GM19043 (cell line): ENCODE data around the gene AHI1.
"Not testable (repeated sequence)": the region's sequence is repeated elsewhere in the genome, so short reads cannot be mapped to it uniquely, and the experiment has no call there.

Experiments
- ATAC-seq: cut with Tn5 transposase; IDR thresholded peaks from one replicate; pipeline ENCODE4 v1.9.1; 2021; ENCODE audit warnings: low read depth; ENCODE audit not compliant: unreplicated experiment

The AHI1 gene

DNA sequence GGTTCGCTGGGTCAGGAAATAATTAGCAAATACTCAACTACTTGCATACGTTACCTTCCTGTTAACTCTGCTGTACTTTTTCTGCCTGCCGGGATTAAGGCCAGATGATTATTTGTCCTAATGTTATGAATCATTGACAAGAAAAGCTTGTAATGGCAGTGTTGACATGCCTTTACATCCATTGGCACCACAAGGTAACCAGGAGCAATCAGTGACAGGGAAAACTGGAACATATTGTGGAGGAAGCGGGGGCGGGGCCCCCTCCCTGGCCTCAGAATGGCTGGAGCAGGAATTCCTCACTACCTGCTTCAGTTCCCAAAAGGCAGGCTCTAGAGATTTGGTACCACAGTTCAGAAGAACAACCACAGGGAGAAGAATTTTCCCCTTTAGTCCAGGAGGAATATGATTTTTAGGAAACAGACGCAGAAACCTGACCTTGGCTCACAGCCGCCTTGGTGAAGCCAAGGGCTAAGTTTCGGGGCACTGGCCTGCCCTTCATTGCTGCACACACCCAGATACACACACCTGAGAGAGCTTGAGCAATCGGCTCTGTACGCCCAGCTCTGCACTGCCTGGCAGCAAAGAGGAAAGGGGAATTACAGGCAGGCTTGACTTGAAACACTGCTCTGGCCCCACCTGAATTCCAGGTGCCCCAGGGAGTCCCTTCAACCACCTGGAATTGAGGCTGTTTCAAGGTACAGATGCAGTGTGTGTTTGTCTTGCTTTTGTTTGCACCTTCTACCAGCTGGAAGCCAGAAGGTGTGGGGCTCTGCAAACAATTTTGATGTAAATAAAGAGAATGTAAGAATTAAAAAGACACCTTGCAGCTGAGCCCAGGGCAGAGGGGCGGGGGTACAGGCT, 226.6 kb downstream of the AHI1 start:
- no peak for ATAC-seq

GRCh38 chr6:135269481-135269891, 228.1 kb downstream of the AHI1 start:
- no peak for ATAC-seq

DNA sequence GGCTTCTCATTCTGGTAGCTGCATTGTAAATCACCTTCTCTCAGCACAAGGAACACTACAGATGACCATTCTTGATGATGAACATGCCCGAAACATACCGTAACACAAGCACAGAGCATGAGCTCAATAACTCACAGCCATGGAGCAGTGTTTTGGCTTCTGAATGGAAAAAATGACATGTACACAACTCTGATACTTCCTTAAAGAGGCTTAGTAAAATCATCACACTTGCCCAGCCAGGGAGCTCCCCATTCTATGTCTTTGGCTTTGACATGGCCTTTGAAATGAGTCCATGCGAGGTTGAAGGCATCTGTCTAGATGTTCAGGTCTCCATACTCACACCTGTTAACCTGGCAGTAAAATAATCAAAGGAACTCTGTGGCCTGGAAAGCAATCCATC, 228.8 kb downstream of the AHI1 start:
- ATAC-seq = no peak

DNA sequence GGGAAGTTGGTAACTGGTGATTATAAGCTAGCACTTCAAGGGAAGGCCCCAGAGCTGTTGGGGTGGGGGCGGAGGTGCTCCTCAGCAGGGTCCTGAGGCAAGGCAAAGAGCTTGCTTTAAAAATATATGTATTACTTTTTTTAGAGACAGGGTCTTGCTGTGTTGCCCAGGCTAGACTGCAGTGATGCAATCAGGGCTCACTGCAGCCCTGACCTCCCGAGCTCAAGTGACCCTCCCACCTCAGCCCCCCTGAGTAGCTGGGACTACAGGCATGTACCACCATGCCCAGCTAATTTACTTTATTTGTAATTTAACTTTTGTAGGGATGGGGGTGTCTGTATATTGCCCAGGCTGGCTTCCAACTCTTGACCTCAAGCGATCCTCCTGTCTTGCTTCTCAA, 229.3 kb downstream of the AHI1 start:
- ATAC-seq = no peak

DNA sequence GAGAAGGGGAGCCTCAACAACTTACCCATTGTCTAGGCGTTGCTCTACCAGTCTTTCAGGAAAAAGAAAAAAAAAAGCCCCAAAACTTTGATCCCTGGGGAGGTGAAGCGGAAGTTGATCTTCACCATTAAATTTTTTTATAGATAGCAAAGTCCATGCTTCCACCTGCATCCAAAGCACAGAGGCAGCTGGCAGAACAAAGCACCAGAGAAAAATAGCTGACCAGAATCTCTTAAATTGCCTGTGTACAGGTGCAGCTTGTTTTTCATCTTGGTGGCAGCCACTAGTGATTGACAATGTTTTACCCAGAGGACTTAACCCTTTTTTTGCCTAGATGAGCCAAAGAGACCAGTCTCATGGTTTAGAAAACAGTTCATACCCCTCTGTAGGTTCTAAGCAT, 230.5 kb downstream of the AHI1 start:
- ATAC-seq = no peak

DNA sequence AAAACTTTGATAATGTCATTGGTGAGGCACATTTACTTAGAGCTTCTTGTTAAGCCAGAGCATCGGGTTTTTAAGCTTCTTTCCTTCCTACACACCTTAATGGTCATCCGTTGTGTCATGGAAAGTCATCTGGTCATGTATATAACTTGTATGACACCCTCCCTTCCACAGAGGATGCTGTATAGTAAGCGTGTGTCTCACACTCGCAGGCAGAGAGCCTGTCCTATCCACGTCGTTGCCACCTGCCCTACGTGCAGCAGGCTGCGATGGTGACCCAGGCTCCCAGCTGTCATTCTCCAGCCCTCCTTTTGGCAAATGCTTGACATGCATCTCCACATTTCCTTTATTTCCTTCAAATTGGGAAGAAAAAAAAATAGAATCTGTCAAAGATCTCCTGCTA, 230.9 kb downstream of the AHI1 start:
- no peak for ATAC-seq

DNA sequence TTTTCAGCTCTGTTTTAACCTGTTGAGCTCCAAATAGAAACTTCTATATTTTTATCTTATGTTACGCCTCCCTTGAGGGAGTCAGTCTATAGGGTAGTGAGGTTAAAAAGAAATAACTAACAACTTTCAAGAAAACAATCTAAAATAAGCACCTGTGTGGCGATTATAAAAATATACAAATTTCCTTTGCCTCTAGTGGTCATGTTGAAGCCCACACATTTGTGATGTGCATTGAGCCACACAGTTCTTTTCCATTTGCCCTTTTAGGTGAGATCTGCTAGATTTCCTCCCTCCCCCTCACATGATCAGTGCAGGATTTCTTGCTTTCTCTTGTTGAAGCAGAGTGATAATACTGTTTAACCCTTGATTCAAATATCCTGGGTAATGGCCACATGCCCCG, 232.3 kb downstream of the AHI1 start:
- ATAC-seq = no peak

- no peak for ATAC-seq
These were observed 235.4 kb downstream of the AHI1 start for GRCh38 chr6:135261872-135262725.

GRCh38 chr6:135260612-135261011, 236.9 kb downstream of the AHI1 start:
- no peak for ATAC-seq

DNA sequence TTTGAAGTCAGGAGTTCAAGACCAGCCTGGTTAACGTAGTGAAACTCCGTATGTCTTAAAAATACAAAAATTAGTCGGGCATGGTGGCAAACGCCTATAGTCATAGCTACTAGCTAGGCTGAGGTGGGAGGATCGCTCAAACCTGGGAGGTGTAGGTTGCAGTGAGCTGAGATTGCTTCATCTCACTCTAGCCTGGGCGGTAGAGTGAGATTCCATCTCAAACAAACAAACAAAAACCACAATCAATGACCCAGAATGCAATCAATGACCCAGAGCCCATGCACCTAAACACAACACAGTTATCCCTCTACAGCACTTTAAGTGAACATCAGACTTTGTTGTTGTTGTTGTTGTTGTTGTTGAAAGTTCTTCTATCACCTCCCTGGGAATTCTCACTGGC, 238.6 kb downstream of the AHI1 start:
- no peak for ATAC-seq

DNA sequence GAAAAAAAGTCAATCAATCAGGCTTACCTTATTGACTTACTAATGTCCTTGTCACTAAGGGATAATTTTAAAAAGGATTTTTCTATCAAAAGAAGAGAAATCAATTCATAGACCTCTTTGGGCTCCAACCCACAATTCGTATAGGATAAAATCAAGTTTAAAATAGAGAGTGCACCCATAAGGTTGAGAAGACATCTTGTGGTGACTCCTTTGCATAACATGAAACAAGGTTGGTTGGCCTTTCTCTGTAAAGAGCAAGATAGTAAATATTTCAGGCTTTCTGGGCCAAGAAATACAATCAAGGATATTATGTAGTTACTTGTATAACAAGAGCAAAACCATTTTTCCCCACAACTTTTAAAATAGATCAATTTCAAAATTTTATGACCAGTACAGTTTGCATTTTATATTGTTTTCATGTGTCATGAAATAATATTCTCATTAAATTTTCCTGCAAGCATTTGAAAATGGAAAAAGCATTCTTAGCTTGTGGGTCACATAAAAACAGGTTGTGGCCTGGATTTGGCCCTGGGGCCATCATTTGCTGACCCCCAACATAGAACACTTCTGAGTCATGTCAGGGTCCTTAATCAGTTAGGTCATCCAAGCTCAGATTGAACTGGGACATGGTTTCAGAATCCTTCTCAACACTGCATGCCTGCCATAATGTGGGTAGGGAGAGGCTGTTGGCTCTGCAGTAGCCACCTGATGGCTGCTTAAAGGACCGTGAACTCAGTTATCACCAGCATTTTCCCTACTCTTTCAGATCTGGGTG, 239.7 kb downstream of the AHI1 start:
- ATAC-seq = no peak

DNA sequence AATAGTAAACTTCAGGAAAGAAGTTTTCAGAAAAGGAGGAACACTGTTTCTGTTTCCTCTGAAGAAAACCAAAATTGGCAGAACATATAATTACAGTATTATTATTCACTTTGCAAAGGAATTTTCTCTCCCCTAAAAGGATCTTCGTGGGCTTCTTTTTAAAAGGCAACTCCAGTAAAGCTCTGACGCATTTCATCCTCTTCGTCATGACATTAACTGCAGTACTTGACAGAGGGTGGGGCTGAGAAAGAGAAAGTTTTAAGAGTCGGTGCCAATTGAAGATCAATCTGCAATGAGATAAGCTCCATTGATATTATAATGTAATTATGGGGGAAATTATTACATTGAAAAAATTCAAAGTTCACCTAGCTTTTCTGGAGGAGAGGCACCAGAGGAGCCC, 240.7 kb downstream of the AHI1 start:
- no peak for ATAC-seq

DNA sequence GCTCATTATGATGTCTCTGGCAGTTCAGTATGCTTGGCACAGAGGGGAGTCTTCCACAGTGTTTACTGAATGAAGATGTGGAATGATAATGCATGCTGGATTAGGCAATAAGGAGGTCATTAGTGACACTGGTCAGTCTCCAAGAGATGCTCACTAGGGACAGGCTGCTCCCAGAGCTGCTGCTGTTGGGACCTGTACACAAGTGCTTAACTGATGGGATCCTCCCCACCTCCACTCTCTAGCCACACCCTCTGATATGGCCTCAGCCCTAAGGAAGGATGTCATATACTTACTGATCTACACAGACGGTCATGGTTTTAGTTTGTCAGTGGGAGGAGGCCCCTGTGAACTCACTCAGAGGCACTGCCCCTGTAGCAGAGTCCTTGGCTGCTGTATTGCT, 243.1 kb downstream of the AHI1 start:
- no peak for ATAC-seq

GRCh38 chr6:135251498-135252441, 245.8 kb downstream of the AHI1 start:
- ATAC-seq = no peak

GRCh38 chr6:135250751-135251497, 246.6 kb downstream of the AHI1 start:
- no peak for ATAC-seq

GRCh38 chr6:135250234-135250633, 247.3 kb downstream of the AHI1 start:
- no peak for ATAC-seq

GRCh38 chr6:135246412-135247012, 251.0 kb downstream of the AHI1 start:
- not testable (repeated sequence) for ATAC-seq

DNA sequence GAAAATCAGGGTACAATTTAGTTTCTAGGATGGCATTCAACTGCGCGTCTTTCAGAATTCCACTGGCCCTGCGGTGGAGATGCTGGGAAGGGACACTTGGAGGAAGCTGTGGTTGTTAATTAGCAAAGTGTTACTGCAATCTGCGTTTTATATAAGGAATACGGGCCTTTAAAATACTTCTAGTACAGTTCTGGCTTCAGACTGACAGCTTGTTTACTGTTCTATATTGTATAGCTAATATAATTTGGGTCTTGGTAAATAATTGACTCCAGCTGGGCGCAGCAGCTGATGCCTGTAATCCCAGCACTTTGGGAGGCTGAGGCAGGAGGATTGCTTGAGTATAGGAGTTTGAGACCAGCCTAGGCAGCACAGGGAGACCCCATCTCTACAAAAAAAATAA, 252.7 kb downstream of the AHI1 start:
- ATAC-seq = no peak
